ENCODE results near the gene LRRC55. TPM values are rescaled to one million over a fixed set of nuclear protein-coding genes. Genes with fewer than 3 reads are reported as not detected.

Gene LRRC55
- total and polyA plus RNA-seq, 2 experiments from 2014 or later, result 0.15 to 1.5 TPM

GRCh38 chr11:57155400-57155799 is 26.4 kb upstream of the LRRC55 start:
- Histone ChIP-seq H4K20me1 (replicated peaks; ENCODE audit: insufficient read depth) (no peaks in the 10 kb centered on the region), H3K4me3 (no peak overlapping the region), H2AFZ (peak overlapping the region; percentile 80), H3K4me1 (ENCODE audit: insufficient read depth) (peaks cover 16% of the 10 kb centered on the region), H3K36me3 (ENCODE audit: insufficient read depth) (no peaks in the 10 kb centered on the region), H3K9me2 (ENCODE audit: insufficient read depth) (0 out of 2 replicates have a peak, but pooled peaks cover 3% of the 10 kb centered on the region), H3F3A (replicated peaks; ENCODE audit: low read depth) (no peaks in the 10 kb centered on the region), H3K27me3 (ENCODE audit: insufficient read depth) (no peaks in the 10 kb centered on the region), H3K4me2 (0 out of 2 replicates have a peak overlapping the region, but pooled peaks have one; percentile 20), H3K27ac (ENCODE audit: low read depth) (no peak overlapping the region), H3K79me2 (replicated peaks; ENCODE audit: insufficient read depth) (no peaks in the 10 kb centered on the region)
- H3K27ac Mint-ChIP-seq, result 0 out of 2 replicates have a peak overlapping the region, but pooled peaks have one; percentile 4
- no peaks in the 10 kb centered on the region for H3K27me3 Mint-ChIP-seq (ENCODE audit: insufficient read depth, low read depth, poor library complexity)
- TF ChIP-seq ZNF114 (CRISPR knock-in tag; IDR thresholded peaks at IDR 0.05), result no peak
- no peak for TF ChIP-seq POLR2AphosphoS5 (IDR thresholded peaks at IDR 0.05; ENCODE audit: low read depth)
- no peak for TF ChIP-seq CTCF (conservative IDR thresholded peaks at IDR 0.05; ENCODE audit: low read depth in 2 of 2)
- H3K36me3 Mint-ChIP-seq (ENCODE audit: low read depth), result no peaks in the 10 kb centered on the region
- ATAC-seq, result no peak
- no peaks in the 10 kb centered on the region for H3K9me3 Mint-ChIP-seq
- H3K4me3 Mint-ChIP-seq, result no peak overlapping the region
- DNase-seq (ENCODE audit: low spot score), result no peak
- H3K4me1 Mint-ChIP-seq, result peaks cover 17% of the 10 kb centered on the region

DNA sequence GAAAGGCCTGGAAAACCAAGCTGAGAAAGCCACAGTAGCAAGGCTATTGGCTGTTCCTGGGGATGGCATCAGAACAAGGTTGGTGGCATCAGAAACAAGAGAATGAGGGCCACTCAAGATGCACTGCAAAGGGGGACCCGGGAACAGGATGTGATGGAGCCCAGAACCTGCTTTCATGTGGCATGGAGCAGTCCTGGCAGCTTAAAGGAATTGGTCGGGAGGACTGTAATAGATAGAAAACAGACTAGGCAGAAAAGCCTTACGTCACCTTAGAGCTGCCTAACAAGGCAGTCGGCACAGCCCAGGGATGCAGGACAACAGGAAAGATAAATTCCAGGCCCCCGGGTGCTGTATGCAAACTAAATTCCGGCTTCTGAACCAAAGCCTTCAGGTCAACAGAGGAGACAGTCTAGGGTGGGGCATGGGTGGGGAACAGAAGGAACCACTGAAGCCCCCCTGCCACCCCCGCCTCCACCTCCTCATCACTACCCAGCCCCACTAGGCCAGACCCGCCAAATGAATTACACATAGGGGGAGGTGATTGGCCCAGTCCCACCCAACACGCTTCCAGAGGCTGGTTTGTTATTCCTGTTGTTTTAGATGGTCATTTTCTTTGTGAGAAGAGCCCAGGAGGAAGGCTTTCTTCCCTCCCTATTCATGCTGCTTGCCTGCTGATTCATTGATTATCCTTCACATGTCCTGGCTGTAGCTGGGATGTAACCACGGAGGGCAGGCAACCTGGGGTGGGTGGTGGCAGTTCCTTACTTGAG is 25.7 kb upstream of the LRRC55 start:
- 0 out of 2 replicates have a peak overlapping the region, but pooled peaks have one; percentile 20 for H3K4me2 ChIP-seq
- peaks cover 16% of the 10 kb centered on the region for H3K4me1 ChIP-seq (ENCODE audit: insufficient read depth)
- no peak overlapping the region for H3K27ac ChIP-seq (ENCODE audit: low read depth)
- H3K27me3 ChIP-seq (ENCODE audit: insufficient read depth), result no peaks in the 10 kb centered on the region
- peak; percentile 87 for ATAC-seq
- Mint-ChIP-seq H3K27me3 (ENCODE audit: insufficient read depth, low read depth, poor library complexity) (peaks cover under 1% of the 10 kb centered on the region), H3K4me3 (no peak overlapping the region; the same call in 2 of the 3 replicates), H3K4me1 (peaks cover 17% of the 10 kb centered on the region), H3K36me3 (ENCODE audit: low read depth) (no peaks in the 10 kb centered on the region), H3K9me3 (no peaks in the 10 kb centered on the region), H3K27ac (peak overlapping the region; percentile 5; the same call in 1 of the 2 replicates)
- peak overlapping the region; percentile 80 for H2AFZ ChIP-seq
- H3K79me2 ChIP-seq (replicated peaks; ENCODE audit: insufficient read depth), result no peaks in the 10 kb centered on the region
- no peaks in the 10 kb centered on the region for H4K20me1 ChIP-seq (replicated peaks; ENCODE audit: insufficient read depth)
- 0 out of 2 replicates have a peak, but pooled peaks cover 3% of the 10 kb centered on the region for H3K9me2 ChIP-seq (ENCODE audit: insufficient read depth)
- DNase-seq (ENCODE audit: low spot score), result peak; percentile 52
- no peaks in the 10 kb centered on the region for H3K36me3 ChIP-seq (ENCODE audit: insufficient read depth)
- H3F3A ChIP-seq (replicated peaks; ENCODE audit: low read depth), result no peaks in the 10 kb centered on the region
- no peak overlapping the region for H3K4me3 ChIP-seq
- TF ChIP-seq CTCF (conservative IDR thresholded peaks at IDR 0.05; ENCODE audit: low read depth in 2 of 2) (no peak), JUNB (IDR thresholded peaks at IDR 0.05; ENCODE audit: unreplicated experiment) (no peak), STAT1 (IDR thresholded peaks at IDR 0.05; ENCODE audit: unreplicated experiment) (no peak), CREB1 (CRISPR knock-in tag; IDR thresholded peaks at IDR 0.05; ENCODE audit: low read depth) (no peak), EZH2 (IDR thresholded peaks at IDR 0.05; ENCODE audit: low read depth, unreplicated experiment) (no peak), NANOG (IDR thresholded peaks at IDR 0.05; ENCODE audit: borderline replicate concordance) (no peak), POLR2AphosphoS5 (IDR thresholded peaks at IDR 0.05; ENCODE audit: low read depth) (no peak), ZNF331 (CRISPR knock-in tag; IDR thresholded peaks at IDR 0.05; ENCODE audit: low read depth) (no peak)
- TF ChIP-seq, protein P1, sequence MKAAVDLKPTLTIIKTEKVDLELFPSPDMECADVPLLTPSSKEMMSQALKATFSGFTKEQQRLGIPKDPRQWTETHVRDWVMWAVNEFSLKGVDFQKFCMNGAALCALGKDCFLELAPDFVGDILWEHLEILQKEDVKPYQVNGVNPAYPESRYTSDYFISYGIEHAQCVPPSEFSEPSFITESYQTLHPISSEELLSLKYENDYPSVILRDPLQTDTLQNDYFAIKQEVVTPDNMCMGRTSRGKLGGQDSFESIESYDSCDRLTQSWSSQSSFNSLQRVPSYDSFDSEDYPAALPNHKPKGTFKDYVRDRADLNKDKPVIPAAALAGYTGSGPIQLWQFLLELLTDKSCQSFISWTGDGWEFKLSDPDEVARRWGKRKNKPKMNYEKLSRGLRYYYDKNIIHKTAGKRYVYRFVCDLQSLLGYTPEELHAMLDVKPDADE (IDR thresholded peaks at IDR 0.05), result no peak
- TF ChIP-seq, protein P2, sequence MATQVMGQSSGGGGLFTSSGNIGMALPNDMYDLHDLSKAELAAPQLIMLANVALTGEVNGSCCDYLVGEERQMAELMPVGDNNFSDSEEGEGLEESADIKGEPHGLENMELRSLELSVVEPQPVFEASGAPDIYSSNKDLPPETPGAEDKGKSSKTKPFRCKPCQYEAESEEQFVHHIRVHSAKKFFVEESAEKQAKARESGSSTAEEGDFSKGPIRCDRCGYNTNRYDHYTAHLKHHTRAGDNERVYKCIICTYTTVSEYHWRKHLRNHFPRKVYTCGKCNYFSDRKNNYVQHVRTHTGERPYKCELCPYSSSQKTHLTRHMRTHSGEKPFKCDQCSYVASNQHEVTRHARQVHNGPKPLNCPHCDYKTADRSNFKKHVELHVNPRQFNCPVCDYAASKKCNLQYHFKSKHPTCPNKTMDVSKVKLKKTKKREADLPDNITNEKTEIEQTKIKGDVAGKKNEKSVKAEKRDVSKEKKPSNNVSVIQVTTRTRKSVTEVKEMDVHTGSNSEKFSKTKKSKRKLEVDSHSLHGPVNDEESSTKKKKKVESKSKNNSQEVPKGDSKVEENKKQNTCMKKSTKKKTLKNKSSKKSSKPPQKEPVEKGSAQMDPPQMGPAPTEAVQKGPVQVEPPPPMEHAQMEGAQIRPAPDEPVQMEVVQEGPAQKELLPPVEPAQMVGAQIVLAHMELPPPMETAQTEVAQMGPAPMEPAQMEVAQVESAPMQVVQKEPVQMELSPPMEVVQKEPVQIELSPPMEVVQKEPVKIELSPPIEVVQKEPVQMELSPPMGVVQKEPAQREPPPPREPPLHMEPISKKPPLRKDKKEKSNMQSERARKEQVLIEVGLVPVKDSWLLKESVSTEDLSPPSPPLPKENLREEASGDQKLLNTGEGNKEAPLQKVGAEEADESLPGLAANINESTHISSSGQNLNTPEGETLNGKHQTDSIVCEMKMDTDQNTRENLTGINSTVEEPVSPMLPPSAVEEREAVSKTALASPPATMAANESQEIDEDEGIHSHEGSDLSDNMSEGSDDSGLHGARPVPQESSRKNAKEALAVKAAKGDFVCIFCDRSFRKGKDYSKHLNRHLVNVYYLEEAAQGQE (IDR thresholded peaks at IDR 0.05; ENCODE audit: unreplicated experiment), result no peak
